ENCODE results near the gene WNT8B. TPM values are rescaled to one million over a fixed set of nuclear protein-coding genes. Genes with fewer than 3 reads are reported as not detected.

WNT8B gene
- 0.37 TPM in 1 of 2 replicates, not detected in the other for polyA plus RNA-seq
- 0.73 and 1.7 TPM in 2 replicates for polyA minus RNA-seq

GRCh38 chr10:100462709-100463108, at the start of gene WNT8B:
Gene WNT8B (plus strand): TSS chr10:100463009. CDS start chr10:100463169, 160 bp downstream.
- H3K27me3 ChIP-seq (ENCODE audit: insufficient read depth, low read depth, low read length), result peaks cover 44% of the 10 kb centered on the region
- TF ChIP-seq EZH2 (IDR thresholded peaks at IDR 0.05; ENCODE audit: borderline replicate concordance, insufficient read depth, low read length, poor library complexity, severe bottlenecking) (no peak), SMC3 (conservative IDR thresholded peaks at IDR 0.05; ENCODE audit: poor library complexity) (no peak), EP300 (conservative IDR thresholded peaks at IDR 0.05; ENCODE audit: poor library complexity, severe bottlenecking) (no peak), CTCF (IDR thresholded peaks at IDR 0.05; ENCODE audit: poor library complexity, severe bottlenecking) (no peak), RAD21 (conservative IDR thresholded peaks at IDR 0.05) (no peak), MXI1 (conservative IDR thresholded peaks at IDR 0.05; ENCODE audit: poor library complexity, severe bottlenecking) (no peak), TAF1 (IDR thresholded peaks at IDR 0.05; ENCODE audit: low read depth) (no peak), POLR2AphosphoS5 (IDR thresholded peaks at IDR 0.05) (no peak), REST (IDR thresholded peaks at IDR 0.05; ENCODE audit: borderline replicate concordance) (no peak)
- no peaks in the 10 kb centered on the region for H3F3A ChIP-seq (ENCODE audit: insufficient read depth, low read length, poor library complexity, severe bottlenecking)

GRCh38 chr10:100413173-100413572, 49.6 kb upstream of the WNT8B start:
- Histone ChIP-seq H3K79me2 (replicated peaks; ENCODE audit: insufficient read depth, low read length) (no peaks in the 10 kb centered on the region), H4K20me1 (ENCODE audit: insufficient read depth) (no peaks in the 10 kb centered on the region), H3K9ac (ENCODE audit: low read length) (no peak overlapping the region), H3K4me3 (ENCODE audit: low read length) (no peak overlapping the region), H3K4me2 (ENCODE audit: low read length) (no peak overlapping the region), H3K27ac (ENCODE audit: low read length) (no peak overlapping the region), H3K36me3 (ENCODE audit: insufficient read depth, low read length) (no peaks in the 10 kb centered on the region), H3K9me3 (ENCODE audit: low read length) (no peaks in the 10 kb centered on the region), H3F3A (ENCODE audit: insufficient read depth, low read length, poor library complexity, severe bottlenecking) (no peaks in the 10 kb centered on the region), H3K27me3 (ENCODE audit: insufficient read depth, low read depth, low read length) (no peaks in the 10 kb centered on the region), H2AFZ (ENCODE audit: low read depth, low read length) (no peak overlapping the region), H3K9me2 (ENCODE audit: insufficient read depth, low read length) (no peaks in the 10 kb centered on the region)
- TF ChIP-seq EP300 (conservative IDR thresholded peaks at IDR 0.05; ENCODE audit: poor library complexity, severe bottlenecking) (no peak), REST (IDR thresholded peaks at IDR 0.05; ENCODE audit: borderline replicate concordance) (no peak), POLR2AphosphoS5 (IDR thresholded peaks at IDR 0.05) (no peak), RAD21 (conservative IDR thresholded peaks at IDR 0.05) (no peak), SMC3 (conservative IDR thresholded peaks at IDR 0.05; ENCODE audit: poor library complexity) (no peak), TAF1 (IDR thresholded peaks at IDR 0.05; ENCODE audit: low read depth) (no peak), EZH2 (IDR thresholded peaks at IDR 0.05; ENCODE audit: borderline replicate concordance, insufficient read depth, low read length, poor library complexity, severe bottlenecking) (no peak), CTCF (IDR thresholded peaks at IDR 0.05; ENCODE audit: poor library complexity, severe bottlenecking) (no peak), MXI1 (conservative IDR thresholded peaks at IDR 0.05; ENCODE audit: poor library complexity, severe bottlenecking) (no peak)

More at GRCh38 chr10:100462709-100463108, at the start of gene WNT8B:
- H2AFZ ChIP-seq (ENCODE audit: low read depth, low read length), result no peak within 1 kb of the TSS
- H3K9ac ChIP-seq (ENCODE audit: low read length), result no peak within 1 kb of the TSS
- H4K20me1 ChIP-seq (ENCODE audit: insufficient read depth), result no peaks in the 10 kb centered on the region
- no peaks in the 10 kb centered on the region for H3K9me3 ChIP-seq (ENCODE audit: low read length)
- H3K79me2 ChIP-seq (replicated peaks; ENCODE audit: insufficient read depth, low read length), result no peaks in the 10 kb centered on the region
- no peak within 1 kb of the TSS for H3K4me2 ChIP-seq (ENCODE audit: low read length)
- no peak within 1 kb of the TSS for H3K27ac ChIP-seq (ENCODE audit: low read length)
- H3K36me3 ChIP-seq (ENCODE audit: insufficient read depth, low read length), result no peaks in the 10 kb centered on the region
- no peaks in the 10 kb centered on the region for H3K9me2 ChIP-seq (ENCODE audit: insufficient read depth, low read length)
- no peak within 1 kb of the TSS for H3K4me3 ChIP-seq (ENCODE audit: low read length)
